NB4 (cell line): ENCODE measurements around the gene PLPPR5.

Experiments used
- MYC ChIP-seq: IDR thresholded peaks from 2 replicates; pipeline ENCODE4 v1.6.1; 2011; ENCODE audit warnings: low read depth, low read length
- POLR2A ChIP-seq: IDR thresholded peaks from 2 replicates; pipeline ENCODE4 v1.6.1; 2011; ENCODE audit warnings: mild to moderate bottlenecking; ENCODE audit not compliant: insufficient read length; ENCODE audit errors: extremely low read depth
- TF ChIP-seq, protein P1 (sequence below): IDR thresholded peaks from one replicate; pipeline ENCODE4 v1.5.1; 2012; ENCODE audit warnings: low read depth, low read length
- TF ChIP-seq, protein P2 (sequence below): IDR thresholded peaks from 2 replicates; pipeline ENCODE4 v1.6.1; 2011; ENCODE audit warnings: low read depth, low read length

- TF ChIP-seq, protein P1, sequence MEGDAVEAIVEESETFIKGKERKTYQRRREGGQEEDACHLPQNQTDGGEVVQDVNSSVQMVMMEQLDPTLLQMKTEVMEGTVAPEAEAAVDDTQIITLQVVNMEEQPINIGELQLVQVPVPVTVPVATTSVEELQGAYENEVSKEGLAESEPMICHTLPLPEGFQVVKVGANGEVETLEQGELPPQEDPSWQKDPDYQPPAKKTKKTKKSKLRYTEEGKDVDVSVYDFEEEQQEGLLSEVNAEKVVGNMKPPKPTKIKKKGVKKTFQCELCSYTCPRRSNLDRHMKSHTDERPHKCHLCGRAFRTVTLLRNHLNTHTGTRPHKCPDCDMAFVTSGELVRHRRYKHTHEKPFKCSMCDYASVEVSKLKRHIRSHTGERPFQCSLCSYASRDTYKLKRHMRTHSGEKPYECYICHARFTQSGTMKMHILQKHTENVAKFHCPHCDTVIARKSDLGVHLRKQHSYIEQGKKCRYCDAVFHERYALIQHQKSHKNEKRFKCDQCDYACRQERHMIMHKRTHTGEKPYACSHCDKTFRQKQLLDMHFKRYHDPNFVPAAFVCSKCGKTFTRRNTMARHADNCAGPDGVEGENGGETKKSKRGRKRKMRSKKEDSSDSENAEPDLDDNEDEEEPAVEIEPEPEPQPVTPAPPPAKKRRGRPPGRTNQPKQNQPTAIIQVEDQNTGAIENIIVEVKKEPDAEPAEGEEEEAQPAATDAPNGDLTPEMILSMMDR = no peak
- TF ChIP-seq POLR2A (no peak), MYC (no peak)
- TF ChIP-seq, protein P2, sequence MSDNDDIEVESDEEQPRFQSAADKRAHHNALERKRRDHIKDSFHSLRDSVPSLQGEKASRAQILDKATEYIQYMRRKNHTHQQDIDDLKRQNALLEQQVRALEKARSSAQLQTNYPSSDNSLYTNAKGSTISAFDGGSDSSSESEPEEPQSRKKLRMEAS = no peak
Measured at GRCh38 chr1:98903726-98904125, 100.9 kb downstream of the PLPPR5 start.
